ENCODE measurements around the gene KRI1. TPM values are rescaled to one million over a fixed set of nuclear protein-coding genes. Genes with fewer than 3 reads are reported as not detected.
"Not testable (repeated sequence)": the region's sequence is repeated elsewhere in the genome, so short reads cannot be mapped to it uniquely, and the experiment has no call there.

The KRI1 gene
- total and polyA plus RNA-seq, 3 experiments from 2014 or later: 45.7 to 64.5 (median 61.6) TPM

- H3K36me3 Mint-ChIP-seq: peaks cover 0 to 82% (median 6%) of the 10 kb centered on the region in 3 donors
- H3K27me3 Mint-ChIP-seq: no peaks in the 10 kb centered on the region
- CTCF ChIA-PET: interaction anchor here (0.8 to 7.0 kb wide), 11 partner anchors 10 to 91 kb away, joined by 3 to 63 read pairs (median 7); partner anchors contain the start of genes CDKN2D, KEAP1 and KRI1
- H3K4me3 Mint-ChIP-seq: peak overlapping the region in 6 of 7 donors; percentile 69 to 84 (median 76)
- POLR2A ChIA-PET: interaction anchor here (1.1 to 4.0 kb wide), 6 partner anchors 11 to 207 kb away, joined by 3 to 27 read pairs (median 9); partner anchors contain the start of genes CDKN2D, KRI1 and S1PR5
- Histone ChIP-seq H3K9me3 (ENCODE audit: low read length) (no peaks in the 10 kb centered on the region), H3K4me3 (ENCODE audit: low read length) (no peak overlapping the region), H3K4me1 (ENCODE audit: insufficient read depth, low read length) (peaks cover 56% of the 10 kb centered on the region), H3K27ac (ENCODE audit: low read depth, low read length) (no peak overlapping the region), H3K36me3 (ENCODE audit: insufficient read depth, low read length) (peaks cover 64% of the 10 kb centered on the region), H3K27me3 (ENCODE audit: insufficient read depth, low read length, poor library complexity, severe bottlenecking) (no peaks in the 10 kb centered on the region)
- peak overlapping the region; percentile 89 to 98 (median 95) for H3K27ac Mint-ChIP-seq
- H3K9me3 Mint-ChIP-seq: no peaks in the 10 kb centered on the region
- no peak for DNase-seq
- H3K4me1 Mint-ChIP-seq: peaks cover 43 to 64% (median 56%) of the 10 kb centered on the region in 3 donors
Measured at GRCh38 chr19:10553087-10553667, 12.6 kb downstream of the KRI1 start.

- peak overlapping the region in 3 of 7 donors; percentile 73 to 81 (median 77) for H3K4me3 Mint-ChIP-seq
- H3K36me3 Mint-ChIP-seq: peaks cover 0 to 78% (median 4%) of the 10 kb centered on the region in 3 donors
Measured at GRCh38 chr19:10552510-10553053, 13.2 kb downstream of the KRI1 start.

GRCh38 chr19:10551698-10552301 is 14.0 kb downstream of the KRI1 start:
- H3K27ac ChIP-seq (ENCODE audit: low read depth, low read length): no peak overlapping the region
- no peaks in the 10 kb centered on the region for H3K9me3 Mint-ChIP-seq
- CTCF ChIA-PET: interaction anchor here (1.0 to 7.0 kb wide), 9 partner anchors 10 to 163 kb away, joined by 3 to 63 read pairs (median 6); partner anchors contain the start of genes CDKN2D, KEAP1 and KRI1
- H3K36me3 Mint-ChIP-seq: peaks cover 0 to 80% (median 4%) of the 10 kb centered on the region in 3 donors
- H3K4me3 Mint-ChIP-seq: peak overlapping the region in 1 of 7 donors; percentile 61
- peak overlapping the region; percentile 56 to 98 (median 78) for H3K27ac Mint-ChIP-seq
- H3K36me3 ChIP-seq (ENCODE audit: insufficient read depth, low read length): peaks cover 55% of the 10 kb centered on the region
- DNase-seq: peak in 3 of 5 donors; percentile 33 to 62 (median 48)
- H3K27me3 Mint-ChIP-seq: no peaks in the 10 kb centered on the region
- peaks cover 43 to 65% (median 53%) of the 10 kb centered on the region in 3 donors for H3K4me1 Mint-ChIP-seq
- no peaks in the 10 kb centered on the region for H3K27me3 ChIP-seq (ENCODE audit: insufficient read depth, low read length, poor library complexity, severe bottlenecking)
- no peak overlapping the region for H3K4me3 ChIP-seq (ENCODE audit: low read length)
- POLR2A ChIA-PET: interaction anchor here (0.6 to 4.0 kb wide), 7 partner anchors 9 to 443 kb away, joined by 3 to 23 read pairs (median 5); partner anchors contain the start of genes CDKN2D and KRI1
- peaks cover 56% of the 10 kb centered on the region for H3K4me1 ChIP-seq (ENCODE audit: insufficient read depth, low read length)
- no peaks in the 10 kb centered on the region for H3K9me3 ChIP-seq (ENCODE audit: low read length)

More at GRCh38 chr19:10552510-10553053, 13.2 kb downstream of the KRI1 start:
- peaks cover 43 to 61% (median 53%) of the 10 kb centered on the region in 3 donors for H3K4me1 Mint-ChIP-seq
- no peak for DNase-seq
- ChIA-PET CTCF (interaction anchor here (0.8 to 7.0 kb wide), 11 partner anchors 10 to 164 kb away, joined by 3 to 63 read pairs (median 7); partner anchors contain the start of genes CDKN2D, KEAP1 and KRI1), POLR2A (interaction anchor here (0.6 to 4.0 kb wide), 8 partner anchors 8 to 208 kb away, joined by 3 to 27 read pairs (median 4); partner anchors contain the start of genes CDKN2D and KRI1)
- no peaks in the 10 kb centered on the region for H3K9me3 Mint-ChIP-seq
- H3K36me3 ChIP-seq (ENCODE audit: insufficient read depth, low read length): peaks cover 60% of the 10 kb centered on the region
- no peaks in the 10 kb centered on the region for H3K9me3 ChIP-seq (ENCODE audit: low read length)
- H3K27ac Mint-ChIP-seq: peak overlapping the region; percentile 46 to 98 (median 90)
- no peak overlapping the region for H3K4me3 ChIP-seq (ENCODE audit: low read length)
- no peaks in the 10 kb centered on the region for H3K27me3 ChIP-seq (ENCODE audit: insufficient read depth, low read length, poor library complexity, severe bottlenecking)
- no peaks in the 10 kb centered on the region for H3K27me3 Mint-ChIP-seq
- H3K27ac ChIP-seq (ENCODE audit: low read depth, low read length): no peak overlapping the region
- H3K4me1 ChIP-seq (ENCODE audit: insufficient read depth, low read length): peaks cover 56% of the 10 kb centered on the region

GRCh38 chr19:10551006-10551405 is 14.8 kb downstream of the KRI1 start:
- H3K36me3 ChIP-seq (ENCODE audit: insufficient read depth, low read length): peaks cover 51% of the 10 kb centered on the region
- peaks cover 52% of the 10 kb centered on the region for H3K4me1 ChIP-seq (ENCODE audit: insufficient read depth, low read length)
- POLR2A ChIA-PET: interaction anchor here (0.6 to 4.0 kb wide), 4 partner anchors 15 to 443 kb away, joined by 3 to 23 read pairs (median 5); partner anchors contain the start of genes CDKN2D and KRI1
- H3K27ac ChIP-seq (ENCODE audit: low read depth, low read length); H3K9me3 ChIP-seq (ENCODE audit: low read length); H3K27me3 Mint-ChIP-seq; H3K27me3 ChIP-seq (ENCODE audit: insufficient read depth, low read length, poor library complexity, severe bottlenecking); H3K4me3 ChIP-seq (ENCODE audit: low read length); DNase-seq; H3K9me3 Mint-ChIP-seq: not testable (repeated sequence)
- H3K27ac Mint-ChIP-seq: peak overlapping the region in 6 of 8 donors; percentile 56 to 81 (median 70)
- CTCF ChIA-PET: interaction anchor here (1.0 to 7.0 kb wide), 7 partner anchors 9 to 64 kb away, joined by 3 to 63 read pairs (median 15); partner anchors contain the start of genes CDKN2D and KRI1
- H3K4me3 Mint-ChIP-seq: peak overlapping the region in 1 of 7 donors; percentile 54
- peaks cover 0 to 77% (median 4%) of the 10 kb centered on the region in 3 donors for H3K36me3 Mint-ChIP-seq
- peaks cover 41 to 62% (median 52%) of the 10 kb centered on the region in 3 donors for H3K4me1 Mint-ChIP-seq

GRCh38 chr19:10550336-10550735 is 15.5 kb downstream of the KRI1 start:
- H3K27me3 Mint-ChIP-seq: no peaks in the 10 kb centered on the region
- no peaks in the 10 kb centered on the region for H3K9me3 Mint-ChIP-seq
- POLR2A ChIA-PET: interaction anchor here (4.0 kb wide), 1 partner anchor 18 kb away, joined by 23 read pairs; the partner anchor contains the start of gene CDKN2D
- H3K4me3 ChIP-seq (ENCODE audit: low read length): no peak overlapping the region
- DNase-seq: no peak
- H3K4me1 Mint-ChIP-seq: peaks cover 34 to 59% (median 46%) of the 10 kb centered on the region in 3 donors
- no peaks in the 10 kb centered on the region for H3K9me3 ChIP-seq (ENCODE audit: low read length)
- H3K4me1 ChIP-seq (ENCODE audit: insufficient read depth, low read length): peaks cover 46% of the 10 kb centered on the region
- peaks cover 44% of the 10 kb centered on the region for H3K36me3 ChIP-seq (ENCODE audit: insufficient read depth, low read length)
- peak overlapping the region in 2 of 7 donors; percentile 12 to 40 for H3K4me3 Mint-ChIP-seq
- H3K27ac Mint-ChIP-seq: peak overlapping the region in 6 of 8 donors; percentile 29 to 79 (median 58)
- H3K36me3 Mint-ChIP-seq: peaks cover 0 to 70% (median 4%) of the 10 kb centered on the region in 3 donors
- H3K27me3 ChIP-seq (ENCODE audit: insufficient read depth, low read length, poor library complexity, severe bottlenecking): no peaks in the 10 kb centered on the region
- H3K27ac ChIP-seq (ENCODE audit: low read depth, low read length): no peak overlapping the region
- CTCF ChIA-PET: interaction anchor here (1.7 to 7.0 kb wide), 2 partner anchors 19 to 31 kb away, joined by 5 to 63 read pairs; partner anchors contain the start of genes CDKN2D and KRI1

- ChIA-PET POLR2A (no interaction called here), CTCF (no interaction called here)
- peaks cover 42% of the 10 kb centered on the region for H3K36me3 ChIP-seq (ENCODE audit: insufficient read depth, low read length)
Measured at GRCh38 chr19:10549733-10550132, 16.1 kb downstream of the KRI1 start.

GRCh38 chr19:10548746-10549276 is 17.0 kb downstream of the KRI1 start:
- Histone ChIP-seq H3K9me3 (ENCODE audit: low read length) (no peaks in the 10 kb centered on the region), H3K27ac (ENCODE audit: low read depth, low read length) (no peak overlapping the region), H3K4me1 (ENCODE audit: insufficient read depth, low read length) (peaks cover 42% of the 10 kb centered on the region), H3K36me3 (ENCODE audit: insufficient read depth, low read length) (peaks cover 42% of the 10 kb centered on the region), H3K4me3 (ENCODE audit: low read length) (no peak overlapping the region), H3K27me3 (ENCODE audit: insufficient read depth, low read length, poor library complexity, severe bottlenecking) (no peaks in the 10 kb centered on the region)
- no peaks in the 10 kb centered on the region for H3K9me3 Mint-ChIP-seq
- H3K27me3 Mint-ChIP-seq: no peaks in the 10 kb centered on the region
- ChIA-PET POLR2A (no interaction called here), CTCF (interaction anchor here (3.5 kb wide), 1 partner anchor 24 kb away, joined by 11 read pairs; no protein-coding TSS in a partner anchor)
- peak overlapping the region in 3 of 8 donors; percentile 29 to 70 (median 64) for H3K27ac Mint-ChIP-seq
- no peak overlapping the region for H3K4me3 Mint-ChIP-seq
- peaks cover 0 to 63% (median 3%) of the 10 kb centered on the region in 3 donors for H3K36me3 Mint-ChIP-seq
- DNase-seq: no peak
- peaks cover 29 to 55% (median 39%) of the 10 kb centered on the region in 3 donors for H3K4me1 Mint-ChIP-seq

More at GRCh38 chr19:10549733-10550132, 16.1 kb downstream of the KRI1 start:
- Histone ChIP-seq H3K27ac (ENCODE audit: low read depth, low read length) (no peak overlapping the region), H3K4me3 (ENCODE audit: low read length) (no peak overlapping the region), H3K27me3 (ENCODE audit: insufficient read depth, low read length, poor library complexity, severe bottlenecking) (no peaks in the 10 kb centered on the region), H3K9me3 (ENCODE audit: low read length) (no peaks in the 10 kb centered on the region), H3K4me1 (ENCODE audit: insufficient read depth, low read length) (peaks cover 45% of the 10 kb centered on the region)
- peaks cover 0 to 69% (median 4%) of the 10 kb centered on the region in 3 donors for H3K36me3 Mint-ChIP-seq
- H3K27ac Mint-ChIP-seq: peak overlapping the region in 4 of 8 donors; percentile 43 to 70 (median 55)
- H3K27me3 Mint-ChIP-seq: no peaks in the 10 kb centered on the region
- H3K4me1 Mint-ChIP-seq: peaks cover 34 to 59% (median 45%) of the 10 kb centered on the region in 3 donors
- DNase-seq: no peak
- no peaks in the 10 kb centered on the region for H3K9me3 Mint-ChIP-seq
- no peak overlapping the region for H3K4me3 Mint-ChIP-seq
